Measurements from ENCODE around the gene TLK2.
"Not testable (repeated sequence)": the region's sequence is repeated elsewhere in the genome, so short reads cannot be mapped to it uniquely, and the experiment has no call there.

The TLK2 gene

DNA sequence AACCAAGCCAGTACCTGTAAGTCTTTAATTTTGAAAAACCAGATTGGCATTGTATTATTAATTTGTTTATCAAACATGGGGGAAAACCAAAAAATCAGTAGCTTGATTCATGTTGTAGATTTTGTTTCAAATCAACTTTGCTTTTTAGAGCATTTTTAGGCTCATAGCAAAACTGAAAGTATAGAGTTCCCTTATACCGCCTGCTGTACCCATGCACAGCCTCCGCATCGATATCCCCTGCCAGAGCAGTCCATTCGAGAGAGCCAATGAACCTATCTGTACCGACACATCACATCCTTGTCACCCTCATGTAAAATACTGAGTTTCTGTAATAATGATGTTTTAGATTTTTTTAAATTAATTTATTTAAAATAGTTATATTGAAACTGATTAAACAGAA lies 132.7 kb downstream of the TLK2 start:
- DNase-seq: no peak

DNA sequence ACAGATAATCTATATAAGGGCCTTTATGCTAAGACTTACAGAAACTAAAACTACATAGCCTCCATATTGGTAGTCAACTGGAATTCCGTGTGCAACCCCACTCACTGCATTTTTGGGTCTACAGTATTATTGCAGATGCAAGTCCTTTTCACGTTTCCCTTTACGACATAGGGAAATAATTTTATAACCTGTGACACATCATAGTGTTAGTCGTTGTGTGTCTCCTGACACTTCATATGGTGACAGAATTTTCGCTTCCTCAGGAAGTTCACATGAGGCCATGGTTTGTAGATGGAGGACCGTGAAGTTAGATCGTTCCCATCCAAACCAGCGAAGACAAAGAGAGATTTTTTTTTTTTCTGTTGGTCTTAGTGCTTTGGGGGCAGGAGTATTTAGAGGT lies 133.1 kb downstream of the TLK2 start:
- DNase-seq: no peak

DNA sequence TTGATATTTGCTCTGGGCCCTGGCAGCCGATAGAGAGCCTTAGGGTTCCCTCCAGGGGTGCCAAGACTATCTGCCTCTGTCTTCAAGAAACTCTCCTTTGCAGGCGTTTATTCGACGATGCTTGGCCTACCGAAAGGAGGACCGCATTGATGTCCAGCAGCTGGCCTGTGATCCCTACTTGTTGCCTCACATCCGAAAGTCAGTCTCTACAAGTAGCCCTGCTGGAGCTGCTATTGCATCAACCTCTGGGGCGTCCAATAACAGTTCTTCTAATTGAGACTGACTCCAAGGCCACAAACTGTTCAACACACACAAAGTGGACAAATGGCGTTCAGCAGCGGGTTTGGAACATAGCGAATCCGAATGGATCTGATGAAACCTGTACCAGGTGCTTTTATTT lies 133.7 kb downstream of the TLK2 start:
- DNase-seq: not testable (repeated sequence)

DNA sequence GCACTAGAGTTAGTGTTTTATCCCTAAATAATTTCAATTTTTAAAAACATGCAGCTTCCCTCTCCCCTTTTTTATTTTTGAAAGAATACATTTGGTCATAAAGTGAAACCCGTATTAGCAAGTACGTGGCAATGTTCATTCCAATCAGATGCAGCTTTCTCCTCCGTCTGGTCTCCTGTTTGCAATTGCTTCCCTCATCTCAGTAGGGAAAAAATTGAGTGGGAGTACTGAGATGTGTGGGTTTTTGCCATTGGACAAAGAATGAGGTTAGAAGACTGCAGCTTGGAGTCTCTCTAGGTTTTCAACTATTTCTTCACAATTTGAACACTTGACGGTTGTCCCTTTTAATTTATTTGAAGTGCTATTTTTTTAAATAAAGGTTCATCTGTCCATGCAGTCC lies 134.5 kb downstream of the TLK2 start:
- not testable (repeated sequence) for DNase-seq

DNA sequence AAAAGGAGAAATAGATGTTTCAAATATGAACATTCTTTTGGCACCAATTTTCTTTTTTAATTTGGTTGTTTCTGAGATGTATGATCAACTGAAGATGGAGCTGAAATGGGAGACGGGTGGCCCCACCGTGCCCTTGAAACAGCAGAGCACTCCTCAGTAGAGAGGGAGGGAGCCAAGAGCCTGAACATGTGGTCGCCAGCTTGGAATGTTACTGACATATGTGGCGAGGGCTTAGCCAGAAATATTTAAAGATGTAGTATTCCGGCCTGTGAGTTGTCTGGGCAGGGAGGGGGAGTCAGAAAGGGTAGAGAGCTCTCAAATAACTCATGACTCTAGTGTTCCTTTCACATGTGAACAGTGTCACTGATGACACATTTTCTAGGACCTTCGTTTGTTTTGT lies 135.5 kb downstream of the TLK2 start:
- no peak for DNase-seq

DNA sequence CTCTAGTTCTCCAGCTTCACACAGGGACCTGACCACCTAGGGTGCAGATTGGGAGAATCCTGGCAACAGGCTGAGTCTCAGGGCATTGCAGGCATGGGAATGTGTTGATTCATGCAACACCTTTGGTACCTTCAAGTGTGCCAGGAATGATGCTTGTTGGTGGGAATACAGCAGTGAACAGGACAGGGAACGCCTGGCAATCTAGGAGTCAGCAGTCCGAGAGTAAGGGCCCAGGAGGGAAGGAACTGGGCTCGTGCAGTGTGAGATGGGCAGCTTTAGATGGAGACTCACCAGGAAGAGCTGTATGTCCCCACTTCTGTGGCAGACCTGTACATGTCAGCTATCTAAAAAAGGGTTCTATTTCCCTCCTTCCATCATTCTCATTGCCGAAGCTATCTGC lies 136.9 kb downstream of the TLK2 start:
- no peak for DNase-seq

DNA sequence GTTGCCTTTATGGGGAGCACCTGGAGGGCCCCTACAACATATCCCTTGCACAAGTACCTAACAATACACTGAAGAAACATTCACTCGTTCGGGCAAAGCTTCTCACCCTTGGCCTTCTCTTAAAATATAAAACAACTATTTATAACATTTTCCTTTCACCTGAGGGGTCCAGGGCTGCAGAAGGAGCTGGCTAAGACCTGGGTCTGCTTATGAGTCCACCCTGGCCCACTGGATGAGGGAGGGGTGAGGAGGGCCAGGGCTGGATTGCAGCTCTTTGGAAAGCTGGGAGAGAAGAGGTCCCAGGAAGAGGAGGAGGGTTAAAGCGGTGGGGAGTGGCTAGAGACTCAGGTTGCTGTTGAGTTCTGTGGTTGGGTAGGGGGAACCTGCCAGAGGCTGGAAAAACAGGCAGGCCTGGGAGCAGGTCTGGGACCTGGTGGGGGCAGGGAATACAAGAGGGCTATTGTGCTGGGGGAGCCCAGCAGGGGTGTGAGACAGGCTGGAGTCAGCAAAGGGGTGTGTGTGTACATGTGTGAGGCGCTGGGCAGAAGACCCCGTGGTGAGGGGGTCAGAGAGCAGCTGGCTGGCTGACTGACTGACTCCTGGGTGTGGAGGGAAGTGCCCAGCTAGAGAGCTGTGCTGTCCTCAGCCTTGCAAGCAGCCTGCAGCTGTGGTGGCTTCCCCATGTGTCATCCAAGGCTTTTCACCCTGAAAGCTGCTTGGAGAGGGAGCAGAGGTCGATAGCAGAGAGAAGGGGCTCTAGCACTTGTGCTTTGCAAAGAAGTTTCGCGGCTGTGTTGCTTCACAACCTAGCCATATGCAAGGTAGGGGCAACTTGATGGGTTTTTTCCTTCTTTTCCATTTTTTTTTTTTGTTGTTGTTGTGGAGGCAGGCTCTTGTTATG lies 138.6 kb downstream of the TLK2 start:
- DNase-seq: no peak

DNA sequence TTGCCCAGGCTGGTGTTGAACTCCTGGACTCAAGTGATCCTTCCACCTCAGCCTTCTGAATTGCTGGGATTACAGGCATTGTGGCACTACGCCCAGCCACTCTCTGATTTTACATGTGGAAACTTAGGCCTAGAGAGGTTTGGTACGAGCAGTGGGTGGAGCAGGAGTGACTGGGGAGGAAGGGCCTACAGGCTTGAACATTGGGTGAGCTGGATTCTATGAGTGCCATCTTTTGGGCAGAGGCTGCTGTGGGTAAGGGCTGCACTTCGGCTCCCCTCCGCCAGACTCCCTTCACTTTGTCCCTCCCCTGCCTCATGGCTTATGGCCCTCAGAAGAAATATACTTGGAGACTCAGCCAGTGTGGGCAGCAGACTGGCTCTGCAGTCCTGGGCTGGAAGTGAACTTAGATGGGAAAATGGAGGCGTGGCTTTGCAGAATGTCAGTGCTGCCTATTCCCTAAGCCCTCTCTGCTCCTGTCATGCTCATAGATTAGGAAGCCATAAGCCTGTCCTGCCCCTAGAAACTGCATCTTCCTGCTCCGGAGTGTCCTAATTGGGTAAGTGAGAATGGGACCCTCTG lies 139.4 kb downstream of the TLK2 start:
- no peak for DNase-seq

DNA sequence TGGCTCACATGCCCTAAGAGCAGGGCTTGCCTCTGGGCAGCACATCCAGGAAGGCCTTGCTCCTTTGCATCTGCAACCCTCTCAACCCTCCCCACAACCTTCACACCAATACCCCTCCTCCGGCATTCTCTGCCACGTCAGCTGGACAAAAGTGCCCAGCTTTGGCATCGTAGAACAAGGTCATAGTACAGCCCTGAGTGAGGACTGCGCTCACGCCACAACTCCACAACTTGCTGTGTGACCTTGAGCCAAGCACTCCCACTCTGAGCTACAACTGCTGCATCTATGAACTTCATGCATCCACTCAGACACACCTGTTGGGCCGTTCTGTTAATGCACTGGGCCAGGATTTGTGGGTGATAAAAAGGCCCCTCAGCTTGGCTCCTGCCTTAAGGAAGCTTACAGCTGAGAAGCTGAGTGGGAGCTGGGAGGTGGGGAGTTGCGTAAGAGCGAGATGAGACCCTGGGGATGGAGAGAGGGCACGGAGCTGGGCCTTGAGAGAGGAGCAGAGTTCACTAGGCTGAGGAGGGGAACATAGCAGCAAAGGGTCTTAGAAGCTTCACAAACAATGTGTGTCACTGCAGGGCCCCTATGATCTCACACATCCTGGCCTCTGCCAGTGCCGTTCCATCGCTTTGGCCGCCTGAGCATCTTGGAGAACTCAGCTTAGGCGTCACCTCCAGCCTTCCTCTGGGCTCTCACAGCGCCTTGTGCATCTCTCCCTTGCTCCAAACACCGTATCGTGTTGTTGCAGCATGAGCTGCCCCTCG lies 140.2 kb downstream of the TLK2 start:
- DNase-seq: no peak

DNA sequence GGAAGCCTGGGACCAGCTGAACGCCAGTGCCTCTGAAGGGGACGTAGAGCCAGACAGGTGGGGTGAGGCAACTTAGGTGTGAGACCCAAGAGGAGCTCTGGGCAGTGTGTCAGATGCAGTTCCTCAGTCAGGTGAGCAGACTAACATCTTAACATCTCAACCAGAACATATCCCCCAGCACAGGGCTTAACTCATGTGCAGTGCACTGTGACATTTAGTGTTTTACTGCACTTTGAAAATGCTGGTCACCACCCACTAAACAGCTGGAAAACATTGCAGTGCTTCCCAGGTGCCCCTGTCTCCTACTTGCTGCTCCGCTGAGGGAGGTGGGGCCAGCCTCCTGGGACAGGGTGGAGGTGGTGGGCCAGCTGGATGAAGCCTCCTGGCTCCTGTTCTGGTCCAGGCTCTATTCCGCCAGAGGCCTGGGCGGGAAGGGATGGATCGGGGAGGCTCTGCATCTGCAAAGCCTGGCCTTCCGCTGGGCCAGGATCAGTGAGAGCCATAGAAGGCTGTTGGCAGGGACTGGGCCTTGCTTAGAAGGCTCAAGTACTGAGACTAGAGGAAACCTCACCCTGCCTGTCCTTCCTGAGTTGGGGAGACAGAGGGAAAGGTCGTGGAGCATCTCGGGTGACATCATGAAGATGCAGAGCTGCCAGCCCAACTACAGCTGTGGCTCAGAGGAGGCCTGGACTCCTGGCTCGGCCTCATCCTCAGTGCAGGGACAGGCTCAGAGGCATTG lies 141.0 kb downstream of the TLK2 start:
- DNase-seq: no peak

DNA sequence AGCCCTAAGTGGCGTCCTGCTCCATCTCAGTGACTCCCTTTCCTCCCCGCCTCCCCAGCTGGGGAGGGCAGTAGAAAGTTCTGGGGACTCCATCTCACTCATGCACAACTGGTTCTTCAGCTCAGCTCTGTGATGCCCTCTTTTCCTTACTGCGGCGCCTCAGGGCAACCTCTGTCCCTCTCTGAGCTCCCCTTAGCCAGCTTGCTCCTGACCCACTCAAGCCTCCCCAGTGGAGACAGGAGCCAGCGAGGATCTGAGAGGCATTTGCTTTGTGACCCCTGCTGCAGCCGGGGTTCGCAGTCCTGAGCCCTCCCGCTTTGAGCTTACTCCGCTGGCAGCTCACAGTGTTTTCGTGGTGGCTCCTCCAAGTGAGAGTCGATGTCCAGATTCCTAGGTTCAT lies 142.6 kb downstream of the TLK2 start:
- DNase-seq: no peak

DNA sequence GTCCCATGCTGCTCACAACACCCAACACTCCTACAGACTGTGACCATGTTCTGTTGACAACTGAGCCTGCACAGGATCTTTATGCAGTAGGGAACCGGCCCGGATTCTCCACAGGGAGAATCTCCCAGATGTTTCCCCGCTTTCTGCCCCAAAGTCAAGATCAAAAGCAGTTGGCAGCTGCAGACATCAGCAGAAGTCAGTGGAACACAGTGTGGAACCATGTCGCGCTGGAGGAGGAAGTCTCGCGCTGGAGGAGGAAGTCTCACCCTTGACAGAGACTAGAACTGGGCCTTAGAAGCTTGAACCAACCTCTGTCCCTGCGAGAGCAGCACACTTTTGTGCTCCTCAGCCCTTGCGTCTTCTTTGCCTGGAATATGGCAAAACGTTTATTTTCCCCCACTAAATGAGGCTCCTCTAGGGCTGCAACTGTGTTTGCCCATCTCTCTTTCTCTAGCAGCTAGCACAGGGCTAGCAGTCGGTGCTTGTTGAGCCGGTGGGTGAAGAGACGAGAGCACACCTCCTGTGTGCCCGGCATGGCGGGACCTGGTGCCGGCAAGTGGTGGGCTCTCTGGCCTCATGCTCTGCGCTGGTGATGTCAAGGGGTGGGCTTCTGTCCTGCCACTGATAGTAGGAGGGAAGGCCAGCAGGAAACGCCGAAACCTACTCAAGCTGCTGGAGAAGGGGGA lies 146.7 kb downstream of the TLK2 start:
- DNase-seq: no peak

DNA sequence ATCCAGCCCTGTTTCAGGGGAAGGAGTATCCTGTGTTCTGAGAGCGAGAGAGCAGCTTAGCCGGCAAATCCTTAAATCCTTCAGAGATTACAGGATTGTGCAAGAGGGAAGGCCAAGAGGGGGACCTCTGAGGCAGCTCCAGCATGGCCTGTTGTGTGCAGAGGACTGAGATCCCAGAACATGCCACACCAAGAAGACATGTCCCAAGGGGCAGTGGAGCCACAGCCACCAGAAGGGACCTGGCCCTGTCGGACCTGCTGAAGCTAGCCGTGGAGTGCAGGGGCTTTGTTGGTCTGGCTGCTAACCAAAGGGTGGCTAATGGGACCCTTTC lies 147.2 kb downstream of the TLK2 start:
- no peak for DNase-seq

DNA sequence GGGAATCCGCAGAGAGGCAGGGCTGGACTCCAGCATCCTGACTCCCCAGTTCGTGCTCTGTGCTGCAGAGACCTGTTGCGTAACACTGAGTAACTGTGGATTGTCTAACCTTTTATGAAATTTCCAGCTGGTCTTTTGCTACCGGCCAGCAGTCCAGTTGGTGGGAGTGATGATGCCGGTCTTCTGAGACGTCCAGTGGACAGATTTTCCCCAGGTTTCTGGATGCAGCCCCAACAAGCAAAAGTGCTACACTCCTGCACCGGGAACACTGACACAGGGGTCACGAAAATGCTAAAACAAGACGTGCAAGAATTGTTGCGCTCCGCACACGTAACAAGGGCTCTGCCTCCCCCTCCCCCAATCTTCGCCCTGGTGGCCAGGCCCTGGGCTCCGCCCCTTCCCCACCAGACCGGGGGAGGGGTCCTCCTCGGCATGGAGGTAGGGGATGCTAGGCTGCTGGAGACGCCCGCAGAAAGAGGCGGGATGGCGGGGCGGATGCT lies 148.1 kb downstream of the TLK2 start:
- no peak for DNase-seq

DNA sequence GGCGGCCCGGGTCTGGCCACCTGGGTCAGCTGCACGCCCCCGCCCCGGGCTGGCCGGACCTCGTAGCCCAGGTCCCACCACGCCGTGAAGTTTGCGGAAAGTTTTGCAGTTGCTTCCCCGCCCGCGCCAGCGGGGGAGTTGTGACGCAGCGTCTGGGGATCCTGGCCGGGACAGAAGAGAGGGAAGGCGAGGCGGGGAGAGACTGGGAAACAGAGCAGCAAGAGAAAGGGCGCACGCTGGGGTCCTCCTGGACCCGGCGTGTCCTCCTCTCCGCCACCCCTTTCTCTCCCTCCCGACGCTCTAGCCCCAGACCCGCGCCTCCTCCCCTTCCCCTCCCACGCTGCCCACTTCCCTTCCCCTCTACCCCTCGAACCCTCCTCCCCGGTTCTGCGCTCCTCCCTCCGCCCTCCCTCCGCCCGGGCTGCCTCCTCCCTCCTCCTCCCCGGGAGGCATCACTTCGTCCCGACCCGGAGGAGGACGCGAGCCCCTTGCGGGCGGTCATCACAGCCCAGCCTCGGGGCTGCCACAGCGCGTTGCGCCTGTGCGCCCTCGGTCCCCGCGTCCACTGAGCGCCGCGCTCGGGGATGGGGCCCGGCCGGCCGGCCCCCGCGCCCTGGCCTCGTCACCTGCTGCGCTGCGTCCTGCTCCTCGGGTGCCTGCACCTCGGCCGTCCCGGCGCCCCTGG lies 148.7 kb downstream of the TLK2 start, which contains the start of gene MRC2:
TSS of gene MRC2 (plus strand) at position 452 of the 685 bp plus-strand sequence. CDS start at position 585, 133 bp downstream.
- no peak for DNase-seq

DNA sequence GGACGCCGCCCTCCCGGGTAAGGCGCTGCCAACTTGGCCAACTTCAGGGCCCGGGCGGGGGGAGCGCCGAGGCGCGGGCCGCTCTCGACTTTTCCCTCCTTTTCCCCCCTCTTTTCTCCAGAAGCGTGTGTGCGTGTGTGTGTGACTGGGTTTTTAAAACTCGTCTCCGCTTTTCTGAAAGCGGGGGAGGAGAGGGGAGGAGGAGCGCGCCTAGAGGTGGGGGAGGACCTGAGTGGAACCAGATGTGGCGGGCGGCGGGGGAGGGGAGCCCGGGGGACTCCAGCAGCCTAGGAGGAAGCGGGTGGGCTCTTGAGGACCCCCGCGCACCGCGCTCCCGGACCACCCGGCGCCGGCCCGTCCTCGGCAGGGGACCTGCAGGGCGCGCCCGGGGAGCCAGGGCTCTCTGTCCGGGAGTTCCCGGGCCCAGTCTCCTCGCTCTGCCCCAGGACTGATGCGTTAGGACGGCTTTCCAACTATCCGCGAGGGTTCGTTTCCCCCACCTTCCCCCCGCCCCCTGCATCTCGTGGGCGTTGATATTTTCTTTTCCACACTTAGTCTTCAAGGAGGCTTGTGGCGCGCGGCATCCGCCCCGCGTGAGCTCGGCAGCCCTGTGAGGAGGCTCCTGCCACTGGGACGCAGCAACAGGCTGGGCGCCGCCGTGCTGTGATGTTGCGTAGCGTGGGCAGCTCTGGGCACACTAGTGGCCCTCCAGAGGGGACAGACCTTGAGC lies 149.4 kb downstream of the TLK2 start:
- DNase-seq: no peak

DNA sequence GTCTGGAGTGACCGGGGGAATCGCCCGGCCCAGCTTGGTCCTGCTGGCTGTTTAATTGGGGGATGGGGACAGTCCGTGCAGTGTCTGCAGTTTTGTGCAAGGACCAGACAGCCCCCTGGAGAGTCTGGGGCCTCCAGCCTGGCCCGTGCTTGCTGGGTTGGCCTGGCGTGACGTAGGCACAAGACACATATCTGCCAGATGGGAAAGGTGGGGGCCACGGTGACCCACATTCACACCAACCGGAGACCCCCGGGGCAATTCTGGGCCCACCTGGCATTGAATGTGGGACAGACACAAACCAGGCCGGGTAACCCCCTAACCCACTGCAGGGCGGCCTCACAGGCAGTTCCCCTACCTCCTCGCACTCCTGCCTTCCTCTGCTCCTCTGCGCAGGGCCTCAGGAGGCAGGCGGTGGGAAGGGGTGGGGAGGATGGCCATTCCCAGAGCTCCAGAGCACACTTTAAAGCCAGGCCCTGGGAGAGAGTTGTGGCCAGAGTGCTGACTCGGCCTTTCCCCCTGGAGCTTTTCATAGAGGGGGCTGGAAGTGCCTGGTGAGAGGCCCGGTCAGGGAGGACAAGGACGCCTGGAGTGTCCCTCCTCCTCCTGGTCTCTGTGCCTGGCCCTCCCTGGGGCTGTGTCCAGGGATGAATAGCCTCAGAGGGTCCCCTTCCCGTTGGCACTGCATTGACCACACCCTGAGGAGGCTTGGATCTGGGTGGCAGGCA lies 150.4 kb downstream of the TLK2 start:
- DNase-seq: no peak

DNA sequence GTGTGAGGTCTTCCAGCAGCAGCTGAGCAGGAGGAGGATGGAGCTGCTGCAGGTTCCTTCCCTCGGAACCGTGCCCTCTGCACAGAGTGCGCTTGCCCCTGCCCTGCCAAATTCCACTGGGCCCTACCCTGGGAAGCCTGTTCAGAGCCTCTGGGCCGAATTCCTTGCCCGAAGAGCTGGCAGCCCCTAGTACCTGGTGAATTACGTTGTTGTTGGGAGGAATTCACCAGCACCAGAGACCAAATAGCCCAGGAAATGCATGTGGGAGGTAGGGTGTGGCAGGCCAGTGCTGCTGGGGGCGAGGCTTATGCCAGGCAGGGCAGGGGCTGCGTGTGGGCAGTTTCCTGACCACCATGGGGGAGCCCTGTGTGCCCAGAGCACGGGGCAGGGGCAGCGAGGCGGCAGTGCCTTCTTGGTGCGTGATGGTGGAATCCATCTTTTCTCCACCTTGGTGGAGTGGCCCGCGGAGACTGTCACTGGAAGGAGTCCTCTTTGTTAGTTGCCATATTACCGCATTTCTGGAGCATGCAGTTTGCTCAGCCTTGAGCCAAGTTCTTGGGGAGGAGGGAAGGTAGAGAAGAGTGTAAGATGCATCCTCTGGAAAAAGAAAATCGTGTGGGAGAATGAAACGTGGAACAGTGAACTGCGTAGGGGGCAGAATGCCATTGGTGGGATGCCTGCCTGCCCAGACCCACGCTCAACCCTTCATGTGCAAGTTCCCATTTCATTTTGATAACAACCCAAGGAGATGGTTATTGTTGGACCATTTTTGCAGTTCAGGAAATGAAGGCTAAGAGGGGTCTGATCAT lies 151.1 kb downstream of the TLK2 start:
- DNase-seq: no peak

DNA sequence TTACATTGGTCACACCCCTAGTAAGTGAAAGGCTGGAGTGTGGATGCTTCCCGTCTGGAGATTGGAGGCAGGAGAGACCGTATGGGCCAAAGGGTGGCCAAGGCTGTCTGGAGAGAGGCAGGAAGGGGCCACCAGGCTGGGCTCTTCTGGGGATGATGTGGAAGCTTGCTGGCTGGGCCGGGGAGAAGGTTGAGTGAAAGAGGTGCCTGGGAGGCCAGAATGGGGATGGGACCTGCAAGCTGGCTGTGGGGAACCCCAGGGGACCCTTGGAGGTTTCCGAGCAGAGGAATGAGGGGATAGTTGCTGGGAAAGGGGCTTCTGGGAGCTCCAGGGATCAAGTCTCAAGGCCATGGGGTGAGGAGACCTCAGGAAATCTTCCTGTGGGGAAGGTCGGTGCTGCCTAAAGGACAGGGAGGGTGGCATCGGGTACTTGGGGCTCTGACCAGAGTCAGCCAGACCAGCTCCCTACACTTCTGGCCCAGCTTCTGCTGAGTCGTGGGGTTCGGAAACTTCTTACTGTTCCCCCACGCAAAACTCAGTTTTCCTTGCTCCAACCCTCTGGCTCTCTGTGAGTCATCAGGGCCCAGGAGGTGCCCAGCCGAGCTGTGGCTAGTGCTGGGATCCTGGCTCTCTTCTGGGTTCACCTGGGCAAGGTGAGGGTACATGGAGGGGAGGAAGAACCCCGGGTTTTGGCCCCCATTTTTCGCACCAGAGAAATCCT lies 151.9 kb downstream of the TLK2 start:
- no peak for DNase-seq

All from NCI-H187 treated with DMSO at 0.1 percent for 48 hours (cell line).